HepG2 (cell line): Measurements from ENCODE around the gene NDOR1. TPM values are rescaled to one million over a fixed set of nuclear protein-coding genes. Genes with fewer than 3 reads are reported as not detected.

Experiments
- EEA1 ChIP-seq: sonication (generic); formaldehyde crosslinking; IDR thresholded peaks from 2 replicates; pipeline ENCODE4 v1.5.1; 2020; ENCODE audit warnings: mild to moderate bottlenecking, missing genetic modification reagents, borderline replicate concordance
- EP300 ChIP-seq, 3 experiments: sonication (generic) in 1 of 3; formaldehyde crosslinking in 1 of 3; IDR thresholded peaks; 2 replicates each; pipeline versions ENCODE4 v1.5.1 to v1.6.1; 2011 to 2020; ENCODE audit warnings: low read depth in 2 of 3, low read length in 2 of 3, borderline replicate concordance in 1 of 3, improper control_type of control experiment in 1 of 3, mild to moderate bottlenecking in 1 of 3, missing genetic modification reagents in 1 of 3, moderate library complexity in 1 of 3
- FOXK1 ChIP-seq: sonication (generic); formaldehyde crosslinking; IDR thresholded peaks from 2 replicates; pipeline ENCODE4 v1.4.0; 2020; ENCODE audit warnings: low read depth, missing genetic modification reagents, borderline replicate concordance
- HIVEP1 ChIP-seq: sonication (generic); formaldehyde crosslinking; IDR thresholded peaks from 2 replicates; pipeline ENCODE4 v1.4.0; 2020; ENCODE audit warnings: mild to moderate bottlenecking, missing genetic modification reagents
- JUND ChIP-seq: sonication (generic); formaldehyde crosslinking; IDR thresholded peaks from 2 replicates; pipeline ENCODE4 v1.8.0; 2022; ENCODE audit warnings: mild to moderate bottlenecking, missing genetic modification reagents
- MTF1 ChIP-seq: sonication (generic); formaldehyde crosslinking; IDR thresholded peaks from 2 replicates; pipeline ENCODE4 v1.5.0; 2020; ENCODE audit warnings: missing genetic modification reagents
- NAIF1 ChIP-seq: sonication (generic); formaldehyde crosslinking; IDR thresholded peaks from 2 replicates; pipeline ENCODE4 v1.5.0; 2020; ENCODE audit warnings: mild to moderate bottlenecking, missing genetic modification reagents, borderline replicate concordance
- NONO ChIP-seq, 2 experiments: fragments of 450-650 bp in 1 of 2; sonication (generic) in 1 of 2; formaldehyde crosslinking in 1 of 2; IDR thresholded peaks in 1 of 2; conservative IDR thresholded peaks in 1 of 2; 2 replicates each; pipeline versions ENCODE4 v1.6.1 to v1.8.0; 2017 to 2022; ENCODE audit warnings: mild to moderate bottlenecking in 1 of 2, missing genetic modification reagents in 1 of 2, moderate library complexity in 1 of 2
- POLR2A ChIP-seq, 2 experiments: IDR thresholded peaks; 2 replicates each; pipeline ENCODE4 v1.6.1; 2011; ENCODE audit warnings: low read depth in 2 of 2, low read length in 2 of 2, mild to moderate bottlenecking in 1 of 2, moderate library complexity in 1 of 2; ENCODE audit not compliant: insufficient read depth in 1 of 2
- PPARG ChIP-seq: conservative IDR thresholded peaks from 2 replicates; pipeline ENCODE4 v1.6.1; 2016; ENCODE audit warnings: missing biosample characterization, missing genetic modification reagents
- SAP130 ChIP-seq: IDR thresholded peaks from 2 replicates; pipeline ENCODE4 v1.6.1; 2016; ENCODE audit warnings: low read depth
- SMAD1 ChIP-seq: sonication (generic); formaldehyde crosslinking; IDR thresholded peaks from 2 replicates; pipeline ENCODE4 v1.4.0; 2020; ENCODE audit warnings: missing genetic modification reagents, low read depth, mild to moderate bottlenecking, borderline replicate concordance
- TEAD3 ChIP-seq: optimal IDR thresholded peaks from 2 replicates; pipeline ENCODE3; 2016; ENCODE audit warnings: borderline replicate concordance
- THAP11 ChIP-seq: IDR thresholded peaks from 2 replicates; pipeline ENCODE4 v1.6.1; 2016; ENCODE audit warnings: missing biosample characterization, missing genetic modification reagents
- ZFP36L2 ChIP-seq: sonication (generic); formaldehyde crosslinking; IDR thresholded peaks from 2 replicates; pipeline ENCODE4 v1.4.0; 2020; ENCODE audit warnings: missing genetic modification reagents
- ZNF138 ChIP-seq: sonication (generic); formaldehyde crosslinking; IDR thresholded peaks from 2 replicates; pipeline ENCODE4 v1.5.0; 2020; ENCODE audit warnings: mild to moderate bottlenecking, low read depth, missing genetic modification reagents
- ZNF326 ChIP-seq: sonication (generic); formaldehyde crosslinking; IDR thresholded peaks from 2 replicates; pipeline ENCODE4 v1.4.0; 2020; ENCODE audit warnings: missing genetic modification reagents, borderline replicate concordance
- ZNF501 ChIP-seq: sonication (generic); formaldehyde crosslinking; IDR thresholded peaks from 2 replicates; pipeline ENCODE4 v1.5.1; 2020; ENCODE audit warnings: mild to moderate bottlenecking, moderate library complexity, missing genetic modification reagents
- ZNF713 ChIP-seq: sonication (generic); formaldehyde crosslinking; IDR thresholded peaks from 2 replicates; pipeline ENCODE4 v1.4.0; 2020; ENCODE audit warnings: mild to moderate bottlenecking, missing genetic modification reagents
- polyA plus RNA-seq, 8 experiments: library from polyadenylated mRNA; depleted of rRNA in 3 of 8; stranded (reverse) in 7 of 8; unstranded in 1 of 8; fragments of >200 nt; fragmentation: Illumina TruSeq in 4 of 8; extraction: Trizol in 4 of 8; gene quantifications; 2 replicates each; pipeline versions ENCODE4 v1.2.1 to v1.2.3, GENCODE V29; 2011 to 2016; ENCODE audit warnings: low read depth in 4 of 8, missing spikeins in 1 of 8, mixed read lengths in 1 of 8; ENCODE audit not compliant: insufficient read depth in 1 of 8
- total RNA-seq, 5 experiments: library from RNA; depleted of rRNA; stranded (reverse); fragments of >200 nt; fragmentation: Illumina TruSeq; extraction: Trizol; gene quantifications; 2 replicates each; pipeline ENCODE4 v1.2.3, GENCODE V29; 2016; ENCODE audit warnings: low read depth in 1 of 5
- TF ChIP-seq, protein P1 (sequence below): sonication (generic); formaldehyde crosslinking; IDR thresholded peaks from 2 replicates; pipeline ENCODE4 v1.4.0; 2020; ENCODE audit warnings: missing genetic modification reagents
- TF ChIP-seq, protein P2 (sequence below): sonication (generic); formaldehyde crosslinking; conservative IDR thresholded peaks from 2 replicates; pipeline ENCODE4 v1.8.0; 2022; ENCODE audit warnings: mild to moderate bottlenecking, moderate library complexity, missing genetic modification reagents
- TF ChIP-seq, protein P3 (sequence below): sonication (generic); formaldehyde crosslinking; IDR thresholded peaks from 2 replicates; pipeline ENCODE4 v1.5.0; 2020; ENCODE audit warnings: missing genetic modification reagents, mild to moderate bottlenecking, borderline replicate concordance
- TF ChIP-seq, protein P4 (sequence below): sonication (generic); formaldehyde crosslinking; IDR thresholded peaks from 2 replicates; pipeline ENCODE4 v1.4.0; 2020; ENCODE audit warnings: missing genetic modification reagents

The NDOR1 gene
- total and polyA plus RNA-seq, 2 of the 13 experiments (the other 11 are each of a cell fraction or from before 2014, with no cell fraction given), result 3.6 to 8.7 TPM

DNA sequence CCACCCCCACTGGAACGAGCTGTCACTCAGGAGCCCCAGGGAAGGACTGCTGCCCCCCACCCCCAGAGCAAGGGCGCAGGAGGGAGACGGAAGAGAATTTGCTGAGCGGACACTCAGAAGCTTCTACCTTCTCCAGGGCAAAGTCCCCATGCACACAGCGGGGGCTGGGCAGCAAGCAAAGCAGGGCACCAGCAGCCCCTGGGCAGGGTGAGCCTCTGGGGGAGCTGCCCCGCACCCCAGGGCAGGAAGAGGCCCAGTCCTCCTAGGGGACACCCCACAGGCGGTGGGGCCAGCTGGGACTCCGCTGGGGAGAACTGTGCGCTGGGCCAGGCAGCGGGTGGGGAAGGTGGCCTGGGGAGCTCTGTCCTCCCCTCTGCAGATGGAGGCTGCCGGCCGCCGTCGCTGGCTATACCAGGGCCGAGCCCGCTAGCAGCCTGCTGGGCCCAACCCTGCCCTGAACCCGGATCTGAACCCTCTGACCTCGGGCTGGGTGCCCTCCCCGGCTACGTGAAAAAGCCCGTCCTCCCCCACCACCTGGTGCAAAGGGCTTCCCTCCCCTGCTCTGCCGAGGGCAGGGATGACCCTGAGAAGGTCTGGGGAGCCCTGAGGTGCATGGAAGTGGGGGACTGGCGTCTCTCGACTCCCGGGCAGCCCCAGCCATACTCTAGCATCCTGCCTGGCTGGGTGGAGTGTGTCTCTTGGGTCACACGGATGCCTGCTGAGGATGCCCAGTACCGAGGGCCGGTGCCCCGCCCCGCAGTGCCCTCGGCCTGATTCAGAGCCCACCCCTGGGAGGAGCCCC is 24.6 kb downstream of the NDOR1 start (continued):
- peak; percentile 20; the same call in 1 of the 2 replicates for TF ChIP-seq SMAD1 (CRISPR knock-in tag)
- TF ChIP-seq, protein P1, sequence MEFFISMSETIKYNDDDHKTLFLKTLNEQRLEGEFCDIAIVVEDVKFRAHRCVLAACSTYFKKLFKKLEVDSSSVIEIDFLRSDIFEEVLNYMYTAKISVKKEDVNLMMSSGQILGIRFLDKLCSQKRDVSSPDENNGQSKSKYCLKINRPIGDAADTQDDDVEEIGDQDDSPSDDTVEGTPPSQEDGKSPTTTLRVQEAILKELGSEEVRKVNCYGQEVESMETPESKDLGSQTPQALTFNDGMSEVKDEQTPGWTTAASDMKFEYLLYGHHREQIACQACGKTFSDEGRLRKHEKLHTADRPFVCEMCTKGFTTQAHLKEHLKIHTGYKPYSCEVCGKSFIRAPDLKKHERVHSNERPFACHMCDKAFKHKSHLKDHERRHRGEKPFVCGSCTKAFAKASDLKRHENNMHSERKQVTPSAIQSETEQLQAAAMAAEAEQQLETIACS, result 0 out of 2 replicates have a peak, but pooled peaks have one; percentile 35
- TF ChIP-seq EEA1 (CRISPR knock-in tag), result peak; percentile 8; the same call in 1 of the 2 replicates
- TF ChIP-seq, protein P2, sequence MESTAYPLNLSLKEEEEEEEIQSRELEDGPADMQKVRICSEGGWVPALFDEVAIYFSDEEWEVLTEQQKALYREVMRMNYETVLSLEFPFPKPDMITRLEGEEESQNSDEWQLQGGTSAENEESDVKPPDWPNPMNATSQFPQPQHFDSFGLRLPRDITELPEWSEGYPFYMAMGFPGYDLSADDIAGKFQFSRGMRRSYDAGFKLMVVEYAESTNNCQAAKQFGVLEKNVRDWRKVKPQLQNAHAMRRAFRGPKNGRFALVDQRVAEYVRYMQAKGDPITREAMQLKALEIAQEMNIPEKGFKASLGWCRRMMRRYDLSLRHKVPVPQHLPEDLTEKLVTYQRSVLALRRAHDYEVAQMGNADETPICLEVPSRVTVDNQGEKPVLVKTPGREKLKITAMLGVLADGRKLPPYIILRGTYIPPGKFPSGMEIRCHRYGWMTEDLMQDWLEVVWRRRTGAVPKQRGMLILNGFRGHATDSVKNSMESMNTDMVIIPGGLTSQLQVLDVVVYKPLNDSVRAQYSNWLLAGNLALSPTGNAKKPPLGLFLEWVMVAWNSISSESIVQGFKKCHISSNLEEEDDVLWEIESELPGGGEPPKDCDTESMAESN (CRISPR knock-in tag), result 0 out of 2 replicates have a peak, but pooled peaks have one; percentile 56
- TF ChIP-seq POLR2A (IDR thresholded peaks at IDR 0.05; ENCODE audit: insufficient read depth in 1 of 2, low read depth in 2 of 2, low read length in 2 of 2), result no peak; a peak in 1 of 4 replicates
- TF ChIP-seq, protein P3, sequence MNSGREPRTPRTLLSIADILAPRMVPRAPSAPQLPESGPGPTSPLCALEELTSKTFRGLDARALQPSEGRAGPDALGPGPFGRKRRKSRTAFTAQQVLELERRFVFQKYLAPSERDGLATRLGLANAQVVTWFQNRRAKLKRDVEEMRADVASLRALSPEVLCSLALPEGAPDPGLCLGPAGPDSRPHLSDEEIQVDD (CRISPR knock-in tag), result no peak
- peak; percentile 66; the same call in 1 of the 2 replicates for TF ChIP-seq THAP11 (CRISPR knock-in tag)
- no peak for TF ChIP-seq FOXK1 (CRISPR knock-in tag)
- TF ChIP-seq JUND (CRISPR knock-in tag), result peak; percentile 13; the same call in 1 of the 2 replicates
- TF ChIP-seq ZNF326 (CRISPR knock-in tag), result peak; percentile 32; the same call in 1 of the 2 replicates
- TF ChIP-seq ZNF501 (CRISPR knock-in tag), result peak; percentile 91
- no peak for TF ChIP-seq EP300 (IDR thresholded peaks at IDR 0.05; ENCODE audit: low read depth in 2 of 2, low read length in 2 of 2)
- TF ChIP-seq EP300 (CRISPR knock-in tag; IDR thresholded peaks at IDR 0.05; ENCODE audit: borderline replicate concordance), result no peak; the same call in 1 of the 2 replicates
- TF ChIP-seq NONO (IDR thresholded peaks at IDR 0.05), result no peak
- TF ChIP-seq NONO (CRISPR knock-in tag; conservative IDR thresholded peaks at IDR 0.05), result peak; percentile 89
- no peak for TF ChIP-seq MTF1 (CRISPR knock-in tag)
- TF ChIP-seq NAIF1 (CRISPR knock-in tag), result no peak
- TF ChIP-seq TEAD3, result peak; percentile 22
- TF ChIP-seq HIVEP1, result peak; percentile 86; the same call in 1 of the 2 replicates
- no peak for TF ChIP-seq ZFP36L2
- TF ChIP-seq, protein P4, sequence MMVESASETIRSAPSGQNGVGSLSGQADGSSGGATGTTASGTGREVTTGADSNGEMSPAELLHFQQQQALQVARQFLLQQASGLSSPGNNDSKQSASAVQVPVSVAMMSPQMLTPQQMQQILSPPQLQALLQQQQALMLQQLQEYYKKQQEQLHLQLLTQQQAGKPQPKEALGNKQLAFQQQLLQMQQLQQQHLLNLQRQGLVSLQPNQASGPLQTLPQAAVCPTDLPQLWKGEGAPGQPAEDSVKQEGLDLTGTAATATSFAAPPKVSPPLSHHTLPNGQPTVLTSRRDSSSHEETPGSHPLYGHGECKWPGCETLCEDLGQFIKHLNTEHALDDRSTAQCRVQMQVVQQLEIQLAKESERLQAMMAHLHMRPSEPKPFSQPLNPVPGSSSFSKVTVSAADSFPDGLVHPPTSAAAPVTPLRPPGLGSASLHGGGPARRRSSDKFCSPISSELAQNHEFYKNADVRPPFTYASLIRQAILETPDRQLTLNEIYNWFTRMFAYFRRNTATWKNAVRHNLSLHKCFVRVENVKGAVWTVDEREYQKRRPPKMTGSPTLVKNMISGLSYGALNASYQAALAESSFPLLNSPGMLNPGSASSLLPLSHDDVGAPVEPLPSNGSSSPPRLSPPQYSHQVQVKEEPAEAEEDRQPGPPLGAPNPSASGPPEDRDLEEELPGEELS (CRISPR knock-in tag), result peak; percentile 53
- TF ChIP-seq ZNF713, result peak; percentile 35; the same call in 1 of the 2 replicates
- TF ChIP-seq PPARG (CRISPR knock-in tag), result peak; percentile 44; the same call in 1 of the 2 replicates
- peak; percentile 77 for TF ChIP-seq SAP130
- no peak for TF ChIP-seq ZNF138 (CRISPR knock-in tag)
